ENCODE results near the gene ABCA4.

GRCh38 chr1:94115900-94116436, 5.0 kb downstream of the ABCA4 start:
- TF ChIP-seq REST (IDR thresholded peaks at IDR 0.05; ENCODE audit: low read depth) (no peak), EP300 (IDR thresholded peaks at IDR 0.05; ENCODE audit: borderline replicate concordance) (no peak)
